HCT116 (cell line): ENCODE results near the gene ETV4.

Experiments used
- CEBPB ChIP-seq: IDR thresholded peaks from 2 replicates; pipeline ENCODE4 v1.6.1; 2012; ENCODE audit warnings: low read depth
- EZH2 ChIP-seq: fragments of 200-600 bp; sonication (generic); IDR thresholded peaks from 2 replicates; pipeline ENCODE4 v1.6.1; 2017; ENCODE audit warnings: antibody characterized with exemption, mixed run types
- EZH2phosphoT487 ChIP-seq: fragments of 200-600 bp; IDR thresholded peaks from 2 replicates; pipeline ENCODE4 v1.6.1; 2018; ENCODE audit warnings: antibody characterized with exemption, borderline replicate concordance
- POLR2A ChIP-seq: IDR thresholded peaks from 2 replicates; pipeline ENCODE4 v1.7.0; 2011; ENCODE audit warnings: borderline replicate concordance; ENCODE audit not compliant: insufficient read depth, insufficient read length; ENCODE audit errors: extremely low read depth
- POLR2AphosphoS5 ChIP-seq: IDR thresholded peaks from 2 replicates; pipeline ENCODE4 v1.6.1; 2011; ENCODE audit warnings: mild to moderate bottlenecking, low read depth, low read length, moderate library complexity
- RAD21 ChIP-seq: IDR thresholded peaks from 2 replicates; pipeline ENCODE4 v1.6.1; 2012; ENCODE audit warnings: low read depth, mild to moderate bottlenecking
- SIN3A ChIP-seq: IDR thresholded peaks from 2 replicates; pipeline ENCODE4 v1.6.1; 2012; ENCODE audit warnings: low read depth
- SRF ChIP-seq: IDR thresholded peaks from 2 replicates; pipeline ENCODE4 v1.6.1; 2012; ENCODE audit warnings: low read depth
- YY1 ChIP-seq: IDR thresholded peaks from 2 replicates; pipeline ENCODE4 v1.6.1; 2011; ENCODE audit warnings: low read length, low read depth, moderate library complexity, mild to moderate bottlenecking; ENCODE audit not compliant: insufficient replicate concordance; ENCODE audit errors: extremely low read depth
- TF ChIP-seq, protein P1 (sequence below), 3 experiments: fragments of 200-600 bp in 1 of 3; sonication (generic) in 1 of 3; IDR thresholded peaks in 2 of 3; conservative IDR thresholded peaks in 1 of 3; 2 replicates each; pipeline ENCODE4 v1.5.1; 2012 to 2017; ENCODE audit warnings: low read depth in 2 of 3, low read length in 2 of 3, antibody characterized with exemption in 1 of 3, borderline replicate concordance in 1 of 3, control low read depth in 1 of 3, mild to moderate bottlenecking in 1 of 3, mixed read lengths in 1 of 3, mixed run types in 1 of 3, moderate library complexity in 1 of 3; ENCODE audit not compliant: insufficient read depth in 1 of 3
- TF ChIP-seq, protein P2 (sequence below): IDR thresholded peaks from 2 replicates; pipeline ENCODE4 v1.6.1; 2012
- TF ChIP-seq, protein P3 (sequence below): IDR thresholded peaks from 2 replicates; pipeline ENCODE4 v1.6.1; 2012
- TF ChIP-seq, protein P4 (sequence below): IDR thresholded peaks from 2 replicates; pipeline ENCODE4 v1.6.1; 2011; ENCODE audit warnings: mild to moderate bottlenecking, low read length, moderate library complexity; ENCODE audit not compliant: insufficient replicate concordance; ENCODE audit errors: extremely low read depth

DNA sequence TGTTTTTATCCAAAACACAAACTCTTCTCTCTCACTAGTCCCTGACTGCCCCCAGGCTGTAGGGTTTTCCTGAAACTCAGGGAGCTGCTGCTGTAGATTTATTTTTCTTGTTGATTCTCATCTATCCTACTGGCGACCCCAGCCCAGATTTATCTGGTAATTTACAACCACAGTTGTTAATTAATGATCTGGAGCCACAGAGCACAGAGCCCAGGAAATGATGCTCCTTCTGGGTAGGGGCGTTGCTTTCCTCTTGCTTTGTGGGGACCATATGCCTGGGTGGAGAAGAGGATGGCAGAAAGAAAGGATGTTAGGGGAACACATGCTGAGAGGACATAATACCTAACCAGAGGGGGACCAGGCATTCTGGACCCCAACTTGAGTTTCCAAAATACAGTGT lies 7.4 kb upstream of the ETV4 start:
- TF ChIP-seq, protein P1, sequence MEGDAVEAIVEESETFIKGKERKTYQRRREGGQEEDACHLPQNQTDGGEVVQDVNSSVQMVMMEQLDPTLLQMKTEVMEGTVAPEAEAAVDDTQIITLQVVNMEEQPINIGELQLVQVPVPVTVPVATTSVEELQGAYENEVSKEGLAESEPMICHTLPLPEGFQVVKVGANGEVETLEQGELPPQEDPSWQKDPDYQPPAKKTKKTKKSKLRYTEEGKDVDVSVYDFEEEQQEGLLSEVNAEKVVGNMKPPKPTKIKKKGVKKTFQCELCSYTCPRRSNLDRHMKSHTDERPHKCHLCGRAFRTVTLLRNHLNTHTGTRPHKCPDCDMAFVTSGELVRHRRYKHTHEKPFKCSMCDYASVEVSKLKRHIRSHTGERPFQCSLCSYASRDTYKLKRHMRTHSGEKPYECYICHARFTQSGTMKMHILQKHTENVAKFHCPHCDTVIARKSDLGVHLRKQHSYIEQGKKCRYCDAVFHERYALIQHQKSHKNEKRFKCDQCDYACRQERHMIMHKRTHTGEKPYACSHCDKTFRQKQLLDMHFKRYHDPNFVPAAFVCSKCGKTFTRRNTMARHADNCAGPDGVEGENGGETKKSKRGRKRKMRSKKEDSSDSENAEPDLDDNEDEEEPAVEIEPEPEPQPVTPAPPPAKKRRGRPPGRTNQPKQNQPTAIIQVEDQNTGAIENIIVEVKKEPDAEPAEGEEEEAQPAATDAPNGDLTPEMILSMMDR (IDR thresholded peaks at IDR 0.05 in 2 of 3, conservative IDR thresholded peaks at IDR 0.05 in 1 of 3; ENCODE audit: borderline replicate concordance in 1 of 3, insufficient read depth in 1 of 3, low read depth in 2 of 3, low read length in 2 of 3), result no peak
- TF ChIP-seq EZH2phosphoT487, result no peak
- TF ChIP-seq EZH2, result no peak
- no peak for TF ChIP-seq CEBPB
- no peak for TF ChIP-seq POLR2AphosphoS5
- TF ChIP-seq YY1, result no peak
- no peak for TF ChIP-seq POLR2A
- TF ChIP-seq SIN3A, result no peak
- TF ChIP-seq SRF, result no peak
- TF ChIP-seq, protein P2, sequence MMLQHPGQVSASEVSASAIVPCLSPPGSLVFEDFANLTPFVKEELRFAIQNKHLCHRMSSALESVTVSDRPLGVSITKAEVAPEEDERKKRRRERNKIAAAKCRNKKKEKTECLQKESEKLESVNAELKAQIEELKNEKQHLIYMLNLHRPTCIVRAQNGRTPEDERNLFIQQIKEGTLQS, result no peak
- TF ChIP-seq, protein P3, sequence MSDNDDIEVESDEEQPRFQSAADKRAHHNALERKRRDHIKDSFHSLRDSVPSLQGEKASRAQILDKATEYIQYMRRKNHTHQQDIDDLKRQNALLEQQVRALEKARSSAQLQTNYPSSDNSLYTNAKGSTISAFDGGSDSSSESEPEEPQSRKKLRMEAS, result no peak
- no peak for TF ChIP-seq RAD21
- TF ChIP-seq, protein P4, sequence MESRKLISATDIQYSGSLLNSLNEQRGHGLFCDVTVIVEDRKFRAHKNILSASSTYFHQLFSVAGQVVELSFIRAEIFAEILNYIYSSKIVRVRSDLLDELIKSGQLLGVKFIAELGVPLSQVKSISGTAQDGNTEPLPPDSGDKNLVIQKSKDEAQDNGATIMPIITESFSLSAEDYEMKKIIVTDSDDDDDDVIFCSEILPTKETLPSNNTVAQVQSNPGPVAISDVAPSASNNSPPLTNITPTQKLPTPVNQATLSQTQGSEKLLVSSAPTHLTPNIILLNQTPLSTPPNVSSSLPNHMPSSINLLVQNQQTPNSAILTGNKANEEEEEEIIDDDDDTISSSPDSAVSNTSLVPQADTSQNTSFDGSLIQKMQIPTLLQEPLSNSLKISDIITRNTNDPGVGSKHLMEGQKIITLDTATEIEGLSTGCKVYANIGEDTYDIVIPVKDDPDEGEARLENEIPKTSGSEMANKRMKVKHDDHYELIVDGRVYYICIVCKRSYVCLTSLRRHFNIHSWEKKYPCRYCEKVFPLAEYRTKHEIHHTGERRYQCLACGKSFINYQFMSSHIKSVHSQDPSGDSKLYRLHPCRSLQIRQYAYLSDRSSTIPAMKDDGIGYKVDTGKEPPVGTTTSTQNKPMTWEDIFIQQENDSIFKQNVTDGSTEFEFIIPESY, result no peak
